ENCODE results near the gene LENG1.

The LENG1 gene

GRCh38 chr19:54206030-54206830 lies 46.7 kb upstream of the LENG1 start:
- DNase-seq: no peak
- in situ Hi-C loops (cut with HindIII; ENCODE audit: low pct_ligation_motif_present, low sequenced_read_pairs): no loop called here
- no peak for TF ChIP-seq CTCF (IDR thresholded peaks at IDR 0.05; ENCODE audit: low read depth, low read length, missing control alignments)
- peaks cover 75% of the 10 kb centered on the region for H3K36me3 ChIP-seq (replicated peaks)
- H3K27me3 ChIP-seq (replicated peaks): no peaks in the 10 kb centered on the region
- H3K4me3 ChIP-seq (ENCODE audit: low read depth, low read length): no peak overlapping the region
- no peak overlapping the region for H3K27ac ChIP-seq

GRCh38 chr19:54204767-54205468 lies 45.4 kb upstream of the LENG1 start:
- peaks cover 77% of the 10 kb centered on the region for H3K36me3 ChIP-seq (replicated peaks)
- no peaks in the 10 kb centered on the region for H3K27me3 ChIP-seq (replicated peaks)
- in situ Hi-C loops (cut with HindIII; ENCODE audit: low pct_ligation_motif_present, low sequenced_read_pairs): no loop called here
- H3K4me3 ChIP-seq (ENCODE audit: low read depth, low read length): no peak overlapping the region
- DNase-seq: no peak
- no peak for TF ChIP-seq CTCF (IDR thresholded peaks at IDR 0.05; ENCODE audit: low read depth, low read length, missing control alignments)
- no peak overlapping the region for H3K27ac ChIP-seq

- in situ Hi-C loops (cut with HindIII; ENCODE audit: low pct_ligation_motif_present, low sequenced_read_pairs): no loop called here
- no peak for DNase-seq
- H3K36me3 ChIP-seq (replicated peaks): peaks cover 71% of the 10 kb centered on the region
- TF ChIP-seq CTCF (IDR thresholded peaks at IDR 0.05; ENCODE audit: low read depth, low read length, missing control alignments): no peak
- H3K27me3 ChIP-seq (replicated peaks): no peaks in the 10 kb centered on the region
- no peak overlapping the region for H3K27ac ChIP-seq
- H3K4me3 ChIP-seq (ENCODE audit: low read depth, low read length): peak overlapping the region; percentile 15
These were observed 43.7 kb upstream of the LENG1 start for GRCh38 chr19:54203151-54203611.

GRCh38 chr19:54201980-54202379 lies 42.5 kb upstream of the LENG1 start:
- TF ChIP-seq CTCF (IDR thresholded peaks at IDR 0.05; ENCODE audit: low read depth, low read length, missing control alignments): no peak
- no peaks in the 10 kb centered on the region for H3K27me3 ChIP-seq (replicated peaks)
- H3K36me3 ChIP-seq (replicated peaks): peaks cover 59% of the 10 kb centered on the region
- H3K27ac ChIP-seq: no peak overlapping the region
- H3K4me3 ChIP-seq (ENCODE audit: low read depth, low read length): peak overlapping the region; percentile 73
- DNase-seq: no peak
- in situ Hi-C loops (cut with HindIII; ENCODE audit: low pct_ligation_motif_present, low sequenced_read_pairs): no loop called here

GRCh38 chr19:54201172-54201701 lies 41.7 kb upstream of the LENG1 start:
- no peak for TF ChIP-seq CTCF (IDR thresholded peaks at IDR 0.05; ENCODE audit: low read depth, low read length, missing control alignments)

More at GRCh38 chr19:54201172-54201701, 41.7 kb upstream of the LENG1 start:
- H3K27ac ChIP-seq: peak overlapping the region; percentile 95
- H3K4me3 ChIP-seq (ENCODE audit: low read depth, low read length): peak overlapping the region; percentile 73
- peaks cover 52% of the 10 kb centered on the region for H3K36me3 ChIP-seq (replicated peaks)
- DNase-seq: no peak
- in situ Hi-C loops (cut with HindIII; ENCODE audit: low pct_ligation_motif_present, low sequenced_read_pairs): no loop called here
- H3K27me3 ChIP-seq (replicated peaks): no peaks in the 10 kb centered on the region
